Sigmoid colon (tissue), 4 donors: ENCODE measurements around the gene ZNF48.

Experiments used
- EP300 ChIP-seq, 4 donors: sonication (generic); formaldehyde crosslinking; IDR thresholded peaks; one replicate each; pipeline ENCODE4 v1.6.1; 2017; ENCODE audit warnings: antibody characterized with exemption in 4 of 4
- POLR2A ChIP-seq, 2 donors: fragments of 450-650 bp; IDR thresholded peaks; one replicate each; pipeline ENCODE4 v1.6.1; 2016; ENCODE audit warnings: antibody characterized with exemption in 2 of 2, mild to moderate bottlenecking in 2 of 2, moderate library complexity in 2 of 2
- POLR2AphosphoS5 ChIP-seq, 4 donors: sonication (generic); formaldehyde crosslinking; IDR thresholded peaks; one replicate each; pipeline ENCODE4 v1.6.1; 2017; ENCODE audit warnings: antibody characterized with exemption in 4 of 4
- TF ChIP-seq, protein P1 (sequence below), 4 experiments: fragments of 450-650 bp in 3 of 4; fragments of 200-600 bp in 1 of 4; IDR thresholded peaks; one replicate each; pipeline ENCODE4 v1.5.1; 2016 to 2019; ENCODE audit warnings: antibody characterized with exemption in 4 of 4, mild to moderate bottlenecking in 3 of 4, moderate library complexity in 2 of 4

DNA sequence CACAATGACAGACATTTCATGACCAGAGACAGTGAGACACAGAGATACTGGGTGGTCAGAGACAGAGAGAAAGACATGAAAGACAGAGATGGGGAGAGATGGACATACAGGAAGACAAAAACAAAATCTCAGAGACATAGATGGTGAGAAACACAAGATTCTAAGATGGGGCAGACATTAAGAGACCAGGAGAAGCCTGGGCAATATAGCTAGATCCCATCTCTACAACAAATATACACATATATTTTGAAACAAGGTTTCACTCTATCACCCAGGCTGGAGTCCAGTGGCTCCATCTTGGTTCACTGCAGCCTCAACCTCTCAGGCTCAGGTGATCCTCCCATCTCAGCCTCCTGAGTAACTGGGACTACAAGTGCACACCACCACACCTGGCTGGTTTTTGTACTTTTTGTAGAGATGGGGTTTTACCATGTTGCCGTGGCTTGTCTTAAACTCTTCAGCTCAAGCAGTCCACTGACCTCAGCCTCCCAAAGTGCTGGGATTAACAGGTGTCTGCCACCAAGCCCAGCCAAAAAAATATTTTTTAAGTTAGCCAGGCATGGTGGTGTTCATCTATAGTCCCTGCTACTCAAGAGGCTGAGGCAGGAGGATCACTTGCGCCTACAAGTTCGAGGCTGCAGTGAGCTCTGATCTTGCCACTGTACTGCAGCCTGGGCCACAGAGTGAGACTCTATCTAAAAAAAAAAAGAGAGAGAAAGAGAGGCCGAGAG, 15.0 kb upstream of the ZNF48 start:
- TF ChIP-seq, protein P1, sequence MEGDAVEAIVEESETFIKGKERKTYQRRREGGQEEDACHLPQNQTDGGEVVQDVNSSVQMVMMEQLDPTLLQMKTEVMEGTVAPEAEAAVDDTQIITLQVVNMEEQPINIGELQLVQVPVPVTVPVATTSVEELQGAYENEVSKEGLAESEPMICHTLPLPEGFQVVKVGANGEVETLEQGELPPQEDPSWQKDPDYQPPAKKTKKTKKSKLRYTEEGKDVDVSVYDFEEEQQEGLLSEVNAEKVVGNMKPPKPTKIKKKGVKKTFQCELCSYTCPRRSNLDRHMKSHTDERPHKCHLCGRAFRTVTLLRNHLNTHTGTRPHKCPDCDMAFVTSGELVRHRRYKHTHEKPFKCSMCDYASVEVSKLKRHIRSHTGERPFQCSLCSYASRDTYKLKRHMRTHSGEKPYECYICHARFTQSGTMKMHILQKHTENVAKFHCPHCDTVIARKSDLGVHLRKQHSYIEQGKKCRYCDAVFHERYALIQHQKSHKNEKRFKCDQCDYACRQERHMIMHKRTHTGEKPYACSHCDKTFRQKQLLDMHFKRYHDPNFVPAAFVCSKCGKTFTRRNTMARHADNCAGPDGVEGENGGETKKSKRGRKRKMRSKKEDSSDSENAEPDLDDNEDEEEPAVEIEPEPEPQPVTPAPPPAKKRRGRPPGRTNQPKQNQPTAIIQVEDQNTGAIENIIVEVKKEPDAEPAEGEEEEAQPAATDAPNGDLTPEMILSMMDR (IDR thresholded peaks at IDR 0.05): no peak
- no peak for TF ChIP-seq POLR2A (IDR thresholded peaks at IDR 0.05)
- TF ChIP-seq POLR2AphosphoS5 (IDR thresholded peaks at IDR 0.05): no peak
- TF ChIP-seq EP300 (IDR thresholded peaks at IDR 0.05): no peak
